Embryonic facial prominence (tissue), 1 donor: ENCODE measurements around the gene TIPRL.
"Not testable (repeated sequence)": the region's sequence is repeated elsewhere in the genome, so short reads cannot be mapped to it uniquely, and the experiment has no call there.

ENCODE experiments used
- DNase-seq: peaks from one replicate; pipeline ENCODE4 v3.0.0-alpha.2; 2016; ENCODE audit errors: extremely low spot score

The TIPRL gene

DNA sequence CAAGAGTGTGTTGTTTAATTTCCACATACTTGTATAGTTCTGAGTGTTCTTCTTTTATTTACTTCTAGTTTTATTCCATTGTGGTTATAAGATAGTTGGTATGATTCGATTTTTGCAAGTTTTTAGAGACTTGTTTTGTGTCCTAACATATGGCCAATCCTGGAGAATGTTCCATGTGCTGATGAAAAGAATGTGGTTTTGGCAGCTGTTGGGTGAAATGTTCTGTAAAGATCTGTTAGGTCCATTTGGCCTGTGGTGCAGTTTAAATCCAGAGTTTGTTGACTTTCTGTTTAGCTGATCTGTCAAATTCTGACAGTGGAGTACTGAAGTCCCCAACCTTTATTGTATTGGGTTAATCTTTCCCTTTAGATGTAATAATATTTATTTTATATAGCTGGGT, 19.5 kb upstream of the TIPRL start:
- DNase-seq = no peak

DNA sequence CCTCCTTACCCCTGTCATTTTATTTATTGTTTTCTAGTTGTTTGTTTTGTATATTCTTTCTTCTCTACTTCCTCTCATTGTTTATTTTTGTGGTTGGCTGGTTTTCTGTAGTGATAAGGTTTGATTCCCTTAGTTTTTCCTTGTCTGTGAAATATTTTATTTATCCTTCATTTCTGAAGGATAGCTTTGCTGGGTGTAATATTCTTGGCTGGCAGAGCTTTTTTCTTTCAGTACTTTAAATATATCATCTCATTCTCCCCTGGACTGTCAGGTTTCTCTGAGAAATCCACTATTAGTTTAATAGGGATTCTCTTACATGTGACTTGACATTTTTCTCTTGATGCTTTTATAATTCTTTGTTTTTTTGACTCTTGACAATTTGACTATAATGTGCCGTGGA, 18.8 kb upstream of the TIPRL start:
- no peak for DNase-seq

DNA sequence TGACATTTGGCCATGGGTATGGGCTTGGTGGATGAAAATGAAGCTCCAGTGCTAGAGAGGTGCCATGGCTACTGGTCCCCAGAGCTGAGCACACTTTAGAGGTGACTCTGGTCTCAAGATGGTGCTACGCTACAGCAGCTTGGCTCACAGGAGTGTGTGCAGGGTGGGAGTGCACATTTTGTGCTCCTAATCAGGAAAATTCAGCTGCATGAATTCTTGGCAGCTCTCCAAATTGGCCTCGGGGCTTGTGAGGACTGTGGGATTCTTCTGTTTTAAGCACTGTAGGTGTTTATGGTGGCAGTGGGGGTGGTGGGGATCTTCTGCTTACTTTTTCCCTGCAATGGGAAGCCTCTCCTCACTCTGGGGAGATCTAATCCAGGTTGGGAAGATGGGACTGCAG, 17.3 kb upstream of the TIPRL start:
- no peak for DNase-seq

DNA sequence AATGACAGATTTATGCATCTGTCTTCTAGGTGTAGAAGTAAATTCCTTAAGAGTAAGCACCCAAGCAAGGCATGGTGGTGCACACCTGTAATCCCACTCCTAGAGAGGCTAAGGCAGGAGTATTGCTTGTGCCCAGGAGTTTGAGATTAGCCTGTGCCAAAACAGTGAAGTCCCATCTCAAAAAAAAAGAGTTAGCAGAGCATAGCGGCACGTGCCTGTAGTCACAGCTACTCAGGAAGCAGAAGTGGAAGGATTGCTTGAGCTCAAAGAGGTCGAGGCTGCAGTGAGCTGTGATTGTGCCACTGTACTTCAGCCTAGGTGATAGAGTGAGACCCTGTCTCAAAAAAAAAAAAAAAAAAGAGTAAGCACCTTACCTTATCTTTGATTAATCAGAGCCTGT, 15.1 kb upstream of the TIPRL start:
- no peak for DNase-seq

DNA sequence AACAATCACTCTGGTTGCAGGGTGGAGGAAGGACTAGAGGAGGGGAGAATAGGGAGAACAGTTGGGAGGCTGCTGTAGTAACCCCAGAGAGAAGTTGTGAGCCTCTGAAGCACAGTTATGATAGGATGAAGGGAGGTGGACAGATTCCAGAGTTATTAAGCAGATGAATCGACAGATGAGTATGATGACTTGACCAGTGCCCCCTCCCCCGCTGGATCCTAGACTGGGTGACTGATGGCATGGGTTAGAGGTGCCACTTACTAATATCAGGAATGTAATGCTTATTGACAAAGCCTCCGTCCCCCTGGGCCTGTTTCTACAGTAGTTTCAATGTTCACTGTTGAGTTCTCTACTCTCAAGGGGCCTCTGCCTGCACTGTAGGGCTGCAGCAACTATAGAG, 14.0 kb upstream of the TIPRL start:
- DNase-seq = no peak

DNA sequence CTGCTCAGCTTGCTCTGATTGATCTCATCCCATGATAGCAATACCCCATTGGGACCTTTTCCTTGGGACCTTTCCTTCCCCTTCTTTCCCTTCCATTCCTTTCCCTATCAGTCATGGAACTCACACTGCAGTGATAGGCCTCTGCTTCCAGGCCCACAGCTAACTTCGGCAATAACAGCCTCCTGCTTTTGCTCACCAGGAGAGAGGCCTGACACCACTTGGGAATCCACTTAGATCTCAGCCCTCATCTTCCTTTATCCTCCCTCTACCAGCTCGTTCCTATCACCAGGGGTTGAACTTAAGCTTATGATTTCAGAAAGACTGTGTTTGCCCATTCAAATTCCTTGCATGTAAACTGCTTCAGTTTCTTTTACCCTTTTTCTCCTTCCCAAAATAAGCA, 11.0 kb upstream of the TIPRL start:
- no peak for DNase-seq

DNA sequence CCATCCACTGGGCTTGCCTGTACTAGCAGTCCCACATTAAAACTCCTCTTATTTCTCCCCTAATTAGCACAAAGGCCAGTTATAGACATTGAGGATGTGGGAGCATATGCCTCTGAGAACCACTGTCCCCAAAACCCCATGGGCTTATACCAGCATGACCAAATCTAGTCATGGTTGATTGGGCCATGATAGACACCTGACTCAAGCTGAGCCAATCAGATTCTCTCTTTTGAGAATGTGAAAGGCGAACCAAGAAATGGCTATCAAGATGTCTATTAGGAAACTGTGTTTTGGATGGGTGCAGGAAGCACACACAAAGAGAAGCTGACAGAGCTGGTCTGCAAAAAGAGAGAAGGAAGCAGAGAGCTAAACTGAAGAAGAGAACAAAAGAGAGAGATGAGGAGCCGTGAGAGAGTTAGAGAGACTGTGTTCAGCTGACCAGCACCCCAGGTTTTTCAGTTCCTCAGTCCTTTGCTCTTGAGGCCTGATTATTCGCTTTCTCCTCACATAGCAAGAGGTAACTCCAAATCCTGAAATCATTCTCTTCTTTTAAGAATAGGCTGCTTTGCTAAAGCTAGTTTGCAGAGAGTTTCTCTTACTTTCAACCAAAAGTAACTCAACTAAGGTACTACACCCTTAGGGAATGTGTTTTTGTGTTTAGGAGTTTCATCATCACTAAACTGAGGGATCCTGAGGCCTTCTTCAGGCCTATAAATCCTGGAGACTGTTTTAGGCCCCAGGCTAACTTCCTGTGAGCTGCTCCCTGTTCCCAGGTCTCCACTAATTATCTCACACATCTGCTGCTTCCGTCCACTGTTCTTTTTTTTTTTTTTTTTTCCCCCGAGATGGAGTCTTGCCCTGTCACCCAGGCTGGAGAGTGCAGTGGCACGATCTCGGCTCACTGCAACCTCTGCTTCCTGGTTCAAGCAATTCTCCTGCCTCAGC, 7.9 kb upstream of the TIPRL start:
- no peak for DNase-seq

DNA sequence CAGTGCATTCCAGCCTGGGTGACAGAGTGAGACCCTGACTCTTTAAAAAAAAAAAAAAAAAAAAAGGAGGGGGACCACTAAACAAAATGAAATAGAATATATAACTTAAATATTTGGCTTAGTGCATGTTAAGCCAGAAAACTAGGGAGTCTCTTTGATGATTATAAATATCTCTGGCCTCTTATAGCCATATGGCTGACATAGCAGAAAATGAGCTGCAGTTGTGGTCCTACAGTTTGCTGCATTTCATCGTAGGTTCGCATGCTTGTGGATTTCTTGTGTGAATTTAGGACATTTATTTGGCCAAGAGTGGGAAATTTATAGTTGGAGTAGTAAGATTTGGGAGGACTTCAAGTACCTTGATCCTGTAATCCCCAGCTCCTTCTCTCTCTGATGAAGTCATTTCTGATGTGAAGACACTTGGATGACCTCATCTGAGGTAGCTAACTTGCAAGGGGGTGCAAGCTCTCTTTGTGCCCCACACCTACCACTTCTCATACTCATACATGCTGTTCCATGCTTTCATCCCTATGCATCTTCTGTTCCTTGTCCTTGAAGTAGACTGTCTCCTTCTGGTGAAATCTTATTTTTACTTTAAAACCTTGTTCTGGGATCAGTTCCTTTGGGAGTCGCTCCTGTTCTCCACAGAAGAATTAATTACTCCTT, 6.4 kb upstream of the TIPRL start:
- no peak for DNase-seq

DNA sequence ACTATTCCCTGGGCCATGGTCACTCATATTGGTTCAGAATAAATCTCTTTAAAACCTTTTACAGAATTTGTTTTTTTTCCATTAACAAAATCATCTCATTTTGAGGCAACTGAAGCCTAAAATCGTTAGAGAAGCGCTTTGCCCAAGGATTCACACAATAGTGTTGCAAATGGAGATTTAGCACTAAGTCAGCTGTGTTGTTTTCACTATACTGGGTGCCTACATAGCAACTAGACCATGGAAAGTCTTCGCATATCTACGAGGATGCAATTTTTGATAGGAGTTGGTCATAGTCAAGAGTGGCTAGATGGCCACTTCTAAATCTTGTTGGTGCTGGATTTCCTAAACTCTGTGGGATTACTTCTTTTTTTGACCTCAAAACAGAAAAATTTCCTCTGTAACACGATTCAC, 530 bp upstream of the TIPRL start:
- no peak for DNase-seq

DNA sequence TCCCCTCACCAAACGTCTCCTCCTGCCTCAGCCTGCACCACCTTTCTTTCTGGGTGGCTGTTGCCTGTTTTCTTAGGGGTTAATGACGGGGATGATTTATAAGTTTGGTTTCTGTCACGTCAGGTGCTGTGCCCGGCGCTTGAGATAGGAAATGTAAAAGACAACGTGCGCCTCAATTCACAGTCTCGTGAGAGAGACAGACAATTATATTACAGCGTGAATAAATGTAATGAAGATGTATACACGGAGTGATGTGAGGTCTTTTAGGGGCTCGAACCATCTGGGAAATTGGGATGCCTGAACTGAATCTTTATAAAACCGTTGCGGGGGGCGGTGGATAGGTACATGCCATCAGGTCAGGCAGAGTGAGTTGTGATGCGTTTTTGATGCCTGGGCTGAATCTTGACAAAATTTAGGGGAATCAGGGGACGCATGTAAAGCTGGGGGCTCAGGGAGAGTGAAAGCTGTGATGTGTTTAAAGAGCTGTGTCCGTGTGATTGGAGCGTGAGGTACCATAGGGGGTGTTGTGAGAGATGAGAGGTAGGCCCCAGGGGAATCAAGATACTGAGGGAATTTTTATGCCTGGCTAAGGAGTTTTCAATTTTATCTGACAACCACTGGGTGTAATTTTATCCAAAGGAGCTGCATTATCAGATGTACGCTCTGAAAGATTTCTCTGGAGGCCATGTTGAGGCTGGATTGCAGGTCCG, 831 bp downstream of the TIPRL start:
- DNase-seq = no peak

DNA sequence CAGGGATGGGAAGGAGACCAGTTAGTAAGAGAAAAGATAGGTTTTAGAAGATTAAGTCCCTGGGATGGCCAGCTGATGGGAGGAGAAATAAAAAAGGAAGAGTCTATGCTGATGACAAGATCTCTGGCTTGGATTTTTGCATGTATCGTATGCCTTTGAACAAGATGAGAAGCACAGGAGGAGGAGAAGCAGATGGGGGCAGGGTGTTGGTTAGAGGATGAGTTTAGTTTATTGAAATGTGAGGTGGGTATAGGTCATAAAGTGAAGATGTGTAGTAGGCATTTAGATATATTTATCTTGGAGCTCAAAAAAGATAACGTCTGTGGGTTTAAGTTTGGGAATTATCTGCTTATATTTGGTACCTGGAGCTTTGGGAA, 1.4 kb downstream of the TIPRL start:
- no peak for DNase-seq

DNA sequence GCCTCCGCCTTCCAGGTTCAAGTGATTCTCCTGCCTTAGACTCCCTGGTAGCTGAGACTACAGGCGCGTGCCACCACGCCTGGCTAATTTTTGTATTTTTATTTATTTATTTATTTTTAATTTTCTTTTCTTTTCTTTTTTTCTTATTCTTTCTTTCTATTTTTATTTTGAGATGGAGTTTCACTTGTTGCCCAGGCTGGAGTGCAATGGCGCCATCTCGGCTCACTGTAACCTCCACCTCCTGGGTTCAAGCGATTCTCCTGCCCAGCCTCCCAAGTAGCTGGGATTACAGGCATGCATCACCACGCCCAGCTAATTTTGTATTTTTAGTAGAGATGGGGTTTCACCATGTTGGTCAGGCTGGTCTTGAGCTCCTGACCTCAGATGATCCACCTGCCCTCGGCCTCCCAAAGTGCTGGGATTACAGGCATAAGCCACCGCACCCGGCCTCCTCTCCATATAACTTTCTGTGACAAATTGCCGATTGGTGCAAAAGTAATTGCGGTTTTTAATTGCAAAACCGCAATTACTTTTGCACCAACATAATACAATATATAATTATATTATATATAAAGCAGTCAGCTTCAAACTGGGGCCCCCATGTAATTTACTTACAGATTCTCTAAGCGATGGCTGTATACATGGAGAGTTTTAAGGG, 2.4 kb downstream of the TIPRL start:
- not testable (repeated sequence) for DNase-seq

DNA sequence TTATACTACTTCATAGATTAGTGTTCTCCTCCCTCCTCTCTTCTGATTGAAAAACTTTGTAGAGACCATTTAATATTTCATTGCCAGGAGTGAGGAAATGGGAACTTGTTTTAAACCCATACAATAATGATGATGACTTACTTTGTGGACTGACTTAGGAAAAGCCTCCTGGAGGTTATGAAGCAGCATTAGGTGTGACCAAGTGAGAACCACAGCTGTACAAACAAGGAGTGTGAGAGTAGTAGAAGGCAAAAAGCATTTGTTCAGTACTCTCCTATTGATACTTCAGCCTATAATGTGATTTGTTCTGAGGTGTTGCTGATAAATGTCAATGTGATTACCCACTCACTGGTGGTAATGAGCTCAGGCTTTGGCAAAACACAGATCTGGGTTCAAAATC, 8.4 kb downstream of the TIPRL start:
- DNase-seq = no peak

DNA sequence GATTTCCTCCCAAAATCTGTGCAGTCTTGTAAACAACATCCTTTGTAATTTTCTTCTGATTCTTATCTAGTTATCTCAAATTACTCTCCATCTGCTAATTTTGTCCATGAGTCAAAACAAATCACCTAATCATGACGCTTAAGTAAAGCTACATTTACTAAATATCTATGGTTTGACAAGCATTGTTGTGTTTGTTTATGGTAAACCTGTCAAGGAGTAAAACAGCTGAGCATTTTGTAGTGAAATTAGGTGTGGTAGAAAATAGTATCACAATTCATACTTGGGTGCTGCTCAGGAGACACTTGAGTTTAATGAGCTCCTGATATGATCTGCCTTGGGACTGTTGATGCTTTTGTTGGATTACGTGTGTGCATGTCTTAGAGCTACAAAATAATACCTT, 11.6 kb downstream of the TIPRL start:
- no peak for DNase-seq

DNA sequence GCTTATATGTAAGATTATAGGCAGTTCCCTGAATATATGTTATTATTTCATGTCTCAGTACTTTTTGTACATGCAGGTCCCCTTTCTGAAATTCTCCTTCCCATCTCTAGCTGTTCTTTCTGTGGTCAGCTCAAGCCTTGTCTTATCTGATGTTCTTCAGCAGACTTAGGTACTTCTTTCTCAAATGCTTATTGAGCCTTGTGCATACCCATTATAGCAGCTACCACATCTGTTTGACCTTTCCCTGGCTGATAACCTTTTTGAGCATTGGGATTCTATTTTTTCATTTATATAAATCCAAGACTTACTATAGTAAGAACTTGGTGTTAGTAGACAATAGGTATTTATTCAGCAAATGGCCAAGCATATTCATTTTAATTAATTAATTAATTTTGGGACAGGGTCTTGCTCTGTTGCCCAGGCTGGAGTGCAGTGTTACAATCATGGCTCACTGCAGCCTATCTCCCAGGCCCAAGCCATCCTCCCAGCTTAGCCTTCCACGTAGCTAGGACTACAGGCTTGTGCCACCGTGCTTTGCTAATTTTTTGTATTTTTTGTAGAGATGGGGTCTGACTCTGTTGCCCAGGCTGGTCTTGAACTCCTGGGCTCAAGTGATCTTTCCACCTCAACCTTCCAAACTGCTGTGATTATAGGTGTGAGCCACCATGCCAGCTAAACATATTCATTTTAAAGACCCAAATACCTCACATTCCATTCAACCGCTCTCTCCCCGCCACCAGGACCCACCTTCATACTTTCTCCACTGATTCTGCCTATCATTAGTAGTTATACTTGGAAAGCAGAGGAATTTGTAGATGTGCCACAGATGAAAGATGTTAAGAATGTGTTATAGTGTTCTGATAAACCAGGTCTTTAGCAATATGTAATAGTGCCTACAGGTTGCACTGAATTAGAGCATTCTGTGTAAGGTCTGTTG, 16.7 kb downstream of the TIPRL start:
- DNase-seq = no peak

DNA sequence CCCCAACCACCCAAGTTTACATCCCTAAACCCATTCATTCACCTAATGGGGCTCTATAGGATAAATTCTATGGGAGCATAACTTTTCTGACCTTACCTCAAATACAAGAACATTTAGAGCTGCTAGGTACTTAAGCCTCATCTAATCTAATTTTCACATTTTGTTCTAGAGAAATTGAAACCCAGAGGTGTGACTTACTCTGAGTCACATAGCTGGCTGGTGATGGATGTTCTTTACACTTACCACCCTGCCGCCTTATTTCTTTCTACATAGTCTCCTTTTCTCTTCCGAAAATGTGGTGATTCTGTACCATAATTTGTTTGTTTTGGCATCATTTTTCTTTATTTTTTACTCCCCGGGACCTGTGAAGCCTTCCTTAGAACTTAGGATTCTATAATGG, 20.3 kb downstream of the TIPRL start:
- DNase-seq = no peak

DNA sequence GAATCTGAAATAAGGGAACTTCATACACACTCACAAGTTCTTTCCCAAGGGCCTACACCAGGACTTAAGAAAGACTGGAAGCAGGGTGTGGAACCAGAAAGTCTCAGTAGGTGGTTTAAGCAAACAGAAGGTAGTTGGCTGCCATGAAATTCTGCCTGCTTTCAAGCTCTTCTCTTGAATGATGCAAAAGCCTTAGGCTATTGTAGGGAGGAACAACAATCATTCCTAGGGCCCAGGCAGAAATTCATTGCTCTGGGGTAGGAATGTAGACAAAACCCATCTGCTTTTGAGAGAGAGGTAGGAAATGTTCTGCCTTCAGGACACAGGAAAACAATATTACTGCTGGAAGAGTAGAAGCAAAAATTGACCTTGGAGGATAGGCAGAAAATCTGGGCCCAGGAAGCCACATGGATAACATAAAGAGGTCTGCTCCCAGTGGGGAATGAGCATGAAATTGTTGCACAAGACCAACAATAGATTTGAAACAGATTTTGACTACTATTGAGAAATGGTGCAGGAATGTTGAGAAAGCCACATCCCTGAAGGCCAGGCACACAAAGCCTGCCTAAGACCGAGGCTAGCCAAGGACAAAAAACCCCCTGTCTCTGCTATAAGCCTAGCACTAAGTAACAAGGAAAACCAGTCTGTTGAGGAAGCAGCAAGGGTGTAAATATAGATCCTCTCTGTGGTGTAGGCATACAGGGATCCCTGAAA, 24.3 kb downstream of the TIPRL start:
- DNase-seq = no peak

DNA sequence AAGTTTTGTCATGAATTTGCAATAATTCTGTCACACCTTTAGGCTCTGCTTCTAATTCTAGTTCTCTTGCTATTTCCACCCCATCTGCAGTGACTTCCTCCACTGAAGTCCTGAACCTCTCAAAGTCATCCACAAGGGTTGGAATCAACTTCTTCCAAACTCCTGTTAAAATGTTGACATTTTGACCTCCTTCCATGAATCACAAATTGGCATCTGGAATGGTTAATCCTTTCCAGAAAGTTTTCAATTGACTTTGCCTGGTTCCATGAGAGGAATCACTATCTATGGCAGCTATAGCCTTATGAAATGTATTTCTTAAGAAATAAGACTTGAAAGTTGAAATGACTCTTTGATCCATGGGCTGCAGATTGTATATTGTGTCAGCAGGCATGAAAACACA, 27.3 kb downstream of the TIPRL start:
- DNase-seq = no peak

DNA sequence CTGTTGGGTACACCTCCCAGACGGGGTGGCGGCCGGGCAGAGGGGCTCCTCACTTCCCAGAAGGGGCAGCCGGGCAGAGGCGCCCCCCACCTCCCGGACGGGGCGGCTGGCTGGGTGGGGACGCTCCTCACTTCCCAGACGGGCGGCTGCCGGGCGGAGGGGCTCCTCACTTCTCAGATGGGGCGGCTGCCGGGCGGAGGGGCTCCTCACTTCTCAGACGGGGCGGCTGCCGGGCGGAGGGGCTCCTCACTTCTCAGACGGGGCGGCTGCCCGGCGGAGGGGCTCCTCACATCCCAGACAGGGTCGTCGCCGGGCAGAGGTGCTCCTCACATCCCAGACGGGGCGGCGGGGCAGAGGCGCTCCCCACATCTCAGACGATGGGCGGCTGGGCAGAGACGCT, 28.9 kb downstream of the TIPRL start:
- not testable (repeated sequence) for DNase-seq

DNA sequence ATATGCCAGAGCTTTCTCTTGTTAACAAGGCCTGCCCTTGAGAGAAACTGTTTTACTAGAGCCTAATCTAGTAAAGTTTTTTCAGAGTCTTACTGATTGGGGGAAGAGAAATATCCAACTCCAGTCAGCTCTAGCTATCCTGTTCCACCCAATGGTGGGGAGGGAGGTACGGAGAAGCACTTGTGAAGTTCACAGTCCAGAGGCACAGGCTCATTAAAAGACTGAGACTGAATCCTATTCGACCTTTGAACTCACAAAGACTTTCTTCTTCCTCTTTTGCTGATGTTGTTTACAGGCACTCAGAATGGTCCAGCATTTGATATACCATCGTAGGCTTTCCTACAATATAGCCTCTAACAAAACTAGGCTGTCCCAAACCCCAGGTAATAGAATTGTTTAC, 31.6 kb downstream of the TIPRL start:
- DNase-seq = no peak
